GM18868 (cell line): ENCODE data around the gene GATAD2B.
A peak's percentile ranks its signal among the peaks of the same experiment; 100 is the strongest.
"Not testable (repeated sequence)": the region's sequence is repeated elsewhere in the genome, so short reads cannot be mapped to it uniquely, and the experiment has no call there.

ENCODE experiments used
- ATAC-seq: cut with Tn5 transposase; IDR thresholded peaks from one replicate; pipeline ENCODE4 v1.9.1; 2021; ENCODE audit warnings: mild to moderate bottlenecking, moderate library complexity; ENCODE audit not compliant: unreplicated experiment

The GATAD2B gene

DNA sequence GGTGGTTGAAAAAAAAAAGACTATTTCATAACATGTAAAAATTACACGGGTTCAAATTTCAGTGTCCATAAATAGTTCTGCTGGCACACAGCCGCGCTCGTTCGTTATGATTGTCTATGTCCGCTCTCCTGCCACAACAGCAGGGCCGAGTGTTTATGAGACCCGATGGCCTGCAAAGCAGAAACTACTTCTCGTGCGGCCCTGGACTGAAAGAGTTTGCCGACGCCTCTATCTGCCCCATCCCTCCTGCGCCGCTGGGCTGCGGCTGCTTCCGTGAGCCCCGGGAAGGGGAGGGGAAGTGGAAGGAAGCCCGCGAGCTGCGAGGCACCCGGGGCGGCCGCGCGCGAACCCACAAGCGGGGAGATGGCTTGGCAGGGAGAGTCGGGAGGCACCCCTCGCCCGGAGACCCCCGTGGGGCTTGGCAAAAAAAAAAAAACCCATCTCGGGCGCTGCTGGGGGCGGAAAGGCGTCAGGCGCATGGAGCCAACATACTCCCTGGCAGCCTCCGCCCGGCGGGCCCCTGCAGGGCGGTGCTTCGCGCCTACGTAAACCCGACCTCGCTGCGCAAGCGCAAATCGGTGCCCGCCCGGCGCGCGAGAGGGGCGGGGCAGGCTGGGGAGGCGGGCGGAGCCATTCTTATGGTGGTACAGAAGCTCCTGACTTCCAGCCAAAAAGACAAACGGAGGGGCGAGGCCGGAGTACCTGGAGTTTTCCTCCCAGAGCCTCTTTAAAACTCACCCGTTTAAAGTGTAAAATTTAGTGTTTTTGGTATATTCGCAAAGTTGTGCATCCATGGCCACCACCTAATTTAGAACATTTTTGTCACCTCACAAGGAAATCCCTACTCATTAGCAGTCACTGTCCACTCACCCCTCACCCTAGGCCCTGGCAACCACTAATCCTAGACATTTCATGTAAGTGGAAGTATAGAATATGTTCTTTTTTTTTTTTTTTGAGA lies 139.3 kb downstream of the GATAD2B start:
- peak; percentile 91 for ATAC-seq

DNA sequence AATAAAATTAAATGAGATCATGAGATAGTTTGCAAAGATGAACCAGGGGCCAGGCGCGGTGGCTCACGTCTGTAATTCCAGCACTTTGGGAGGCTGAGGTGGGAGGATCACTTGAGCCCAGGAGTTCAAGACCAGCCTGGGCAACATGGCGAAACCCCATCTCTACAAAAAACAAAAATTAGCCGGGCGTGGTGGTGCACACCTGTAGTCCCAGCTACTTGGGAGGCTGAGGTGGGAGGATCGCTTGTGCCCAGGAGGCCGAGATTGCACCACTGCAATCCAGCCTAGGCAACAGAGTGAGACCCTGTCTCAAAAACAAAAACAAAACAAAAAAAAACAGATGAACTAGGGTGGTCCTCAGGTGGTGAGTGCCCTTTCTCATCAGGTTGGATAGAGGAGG lies 140.1 kb downstream of the GATAD2B start:
- ATAC-seq = not testable (repeated sequence)

DNA sequence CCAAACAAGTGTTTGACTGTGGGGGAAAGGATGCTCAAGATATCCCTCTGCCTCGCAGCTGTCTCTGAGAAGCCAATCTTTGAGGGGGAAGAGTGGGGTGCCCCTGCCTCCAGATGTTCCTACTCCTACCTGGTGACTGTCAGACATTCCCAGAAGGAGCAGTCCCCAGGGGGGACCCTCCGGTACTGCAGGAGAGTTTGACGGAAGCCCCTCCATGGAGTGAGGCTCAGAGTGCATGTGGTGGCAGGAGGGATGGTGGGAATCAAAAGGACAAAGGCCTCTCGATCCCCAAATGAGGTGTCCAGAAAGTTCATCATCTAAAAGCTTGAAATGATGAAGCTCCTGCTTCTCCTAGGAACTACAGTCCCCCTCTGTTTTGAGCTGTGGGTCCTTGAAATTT lies 142.2 kb downstream of the GATAD2B start:
- ATAC-seq = no peak

- no peak for ATAC-seq
Observed at GRCh38 chr1:153779781-153780541, 142.8 kb downstream of the GATAD2B start.

DNA sequence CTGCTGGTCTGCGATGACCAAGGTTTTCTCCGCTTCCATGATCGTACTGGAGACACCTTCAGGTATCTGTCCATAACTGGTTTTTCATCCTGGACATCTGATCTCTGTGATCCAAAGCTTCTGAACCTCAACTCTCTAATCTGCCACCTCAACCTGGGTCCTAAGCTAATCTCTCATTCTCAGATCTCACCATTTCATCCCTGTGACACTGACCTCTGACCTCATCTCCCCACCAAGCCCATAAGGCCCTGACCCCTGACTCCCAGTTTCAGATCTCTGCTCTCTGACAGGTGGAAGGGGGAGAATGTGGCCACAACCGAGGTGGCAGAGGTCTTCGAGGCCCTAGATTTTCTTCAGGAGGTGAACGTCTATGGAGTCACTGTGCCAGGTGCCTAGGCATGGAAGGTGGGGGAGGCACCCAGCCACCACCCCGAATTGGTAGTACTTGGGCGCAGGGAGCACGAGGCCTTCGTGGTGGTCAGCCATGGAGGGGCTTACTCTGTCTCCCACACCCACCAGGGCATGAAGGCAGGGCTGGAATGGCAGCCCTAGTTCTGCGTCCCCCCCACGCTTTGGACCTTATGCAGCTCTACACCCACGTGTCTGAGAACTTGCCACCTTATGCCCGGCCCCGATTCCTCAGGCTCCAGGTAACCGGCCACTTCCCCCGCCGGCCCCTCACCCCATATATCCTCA lies 143.8 kb downstream of the GATAD2B start:
- ATAC-seq = no peak

- ATAC-seq = no peak
Observed at GRCh38 chr1:153778051-153778823, 144.5 kb downstream of the GATAD2B start.

DNA sequence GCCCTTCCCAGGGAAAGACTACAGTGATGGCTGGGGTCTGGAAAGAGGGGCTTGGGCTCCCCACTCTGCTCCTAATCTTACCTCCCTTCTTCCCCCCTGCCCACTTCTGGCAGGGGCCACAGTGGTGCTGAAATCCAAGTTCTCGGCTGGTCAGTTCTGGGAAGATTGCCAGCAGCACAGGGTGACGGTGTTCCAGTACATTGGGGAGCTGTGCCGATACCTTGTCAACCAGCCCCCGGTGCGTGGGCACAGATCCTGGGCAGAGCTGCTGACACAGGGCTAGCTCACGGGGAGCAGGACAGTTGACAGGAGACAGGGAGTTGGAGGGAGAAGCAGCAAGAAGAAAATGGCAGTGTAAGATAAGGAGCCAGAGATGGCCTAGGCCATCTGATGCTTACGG lies 145.1 kb downstream of the GATAD2B start:
- no peak for ATAC-seq

DNA sequence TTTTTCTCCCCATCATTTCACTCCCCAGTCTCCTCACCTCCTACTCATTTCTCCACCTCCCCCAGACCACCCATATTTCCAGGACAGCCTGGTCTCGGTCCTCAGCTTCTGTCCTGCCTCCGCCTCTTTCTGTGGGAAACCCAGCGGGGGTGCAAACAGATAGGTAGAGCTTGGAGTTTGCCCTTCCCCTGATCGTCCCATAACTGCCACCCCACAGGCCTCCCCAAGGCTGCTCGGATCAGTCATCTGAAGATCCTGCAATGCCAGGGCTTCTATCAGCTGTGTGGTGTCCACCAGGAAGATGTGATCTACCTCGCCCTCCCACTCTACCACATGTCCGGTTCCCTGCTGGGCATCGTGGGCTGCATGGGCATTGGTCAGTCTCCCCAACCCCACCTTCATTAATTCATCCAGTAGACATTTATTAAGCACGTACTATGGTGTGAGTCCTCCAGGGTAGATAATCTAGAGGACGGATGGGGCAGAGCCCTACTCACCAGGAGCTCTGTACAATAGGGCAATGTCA lies 145.9 kb downstream of the GATAD2B start:
- no peak for ATAC-seq

DNA sequence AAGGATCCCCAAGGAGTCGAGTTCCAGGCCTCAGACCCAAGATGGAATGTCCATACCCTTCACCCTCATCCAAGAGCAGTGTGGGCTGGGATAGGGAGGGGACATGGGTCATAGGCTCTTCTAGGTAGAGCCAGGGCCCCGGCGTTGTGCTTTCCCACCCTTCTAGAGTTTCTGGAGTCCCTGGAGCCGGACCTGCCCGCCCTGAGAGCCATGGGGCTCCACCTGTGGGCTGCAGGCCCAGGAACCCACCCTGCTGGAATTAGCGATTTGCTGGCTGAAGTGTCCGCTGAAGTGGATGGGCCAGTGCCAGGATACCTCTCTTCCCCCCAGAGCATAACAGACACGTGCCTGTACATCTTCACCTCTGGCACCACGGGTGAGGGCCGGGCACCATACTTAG lies 146.4 kb downstream of the GATAD2B start:
- no peak for ATAC-seq

- peak; percentile 68 for ATAC-seq
Observed at GRCh38 chr1:153775458-153776327, 147.1 kb downstream of the GATAD2B start.

- ATAC-seq = peak; percentile 26
Observed at GRCh38 chr1:153774780-153775457, 147.9 kb downstream of the GATAD2B start, which contains the start of gene SLC27A3. Gene SLC27A3, plus strand, starts transcription at chr1:153775407. Its CDS starts 91 bp downstream, at chr1:153775498.

- ATAC-seq = no peak
Observed at GRCh38 chr1:153774026-153774595, 148.7 kb downstream of the GATAD2B start.

- ATAC-seq = no peak
Observed at GRCh38 chr1:153773096-153773921, 149.5 kb downstream of the GATAD2B start.

DNA sequence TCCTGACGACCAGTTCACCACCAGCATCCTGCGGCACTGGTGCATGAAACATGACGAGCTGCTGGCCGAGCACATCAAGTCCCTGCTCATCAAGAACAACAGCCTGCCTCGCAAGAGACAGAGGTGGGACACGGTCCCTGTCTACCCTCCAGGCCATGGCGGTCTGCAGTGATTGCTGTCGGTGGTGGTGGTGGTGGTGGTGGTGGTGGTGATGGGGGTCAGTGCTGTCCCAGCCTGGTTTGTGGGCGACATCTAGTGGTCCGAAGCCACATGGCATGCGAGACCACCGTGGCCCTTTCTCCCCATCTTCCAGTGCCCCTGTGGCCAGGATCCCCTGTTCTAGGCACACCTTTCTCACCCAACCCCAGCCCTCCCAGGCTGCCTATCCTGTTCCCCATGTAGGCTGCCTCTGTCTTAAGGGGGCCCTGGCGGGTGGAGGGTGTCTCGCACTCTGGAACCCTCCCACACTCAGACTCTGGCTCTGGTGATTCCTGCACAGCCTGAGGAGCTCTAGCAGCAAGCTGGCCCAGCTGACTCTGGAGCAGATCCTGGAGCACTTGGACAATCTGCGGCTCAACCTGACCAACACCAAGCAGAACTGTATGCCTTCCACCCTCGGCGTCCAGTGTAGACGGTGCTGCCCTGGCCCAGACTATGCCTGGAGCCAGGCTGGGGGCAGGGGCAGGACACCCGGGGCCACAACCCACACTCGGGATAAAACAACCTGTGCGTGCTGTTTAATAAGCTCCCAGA lies 150.8 kb downstream of the GATAD2B start:
- ATAC-seq = no peak

DNA sequence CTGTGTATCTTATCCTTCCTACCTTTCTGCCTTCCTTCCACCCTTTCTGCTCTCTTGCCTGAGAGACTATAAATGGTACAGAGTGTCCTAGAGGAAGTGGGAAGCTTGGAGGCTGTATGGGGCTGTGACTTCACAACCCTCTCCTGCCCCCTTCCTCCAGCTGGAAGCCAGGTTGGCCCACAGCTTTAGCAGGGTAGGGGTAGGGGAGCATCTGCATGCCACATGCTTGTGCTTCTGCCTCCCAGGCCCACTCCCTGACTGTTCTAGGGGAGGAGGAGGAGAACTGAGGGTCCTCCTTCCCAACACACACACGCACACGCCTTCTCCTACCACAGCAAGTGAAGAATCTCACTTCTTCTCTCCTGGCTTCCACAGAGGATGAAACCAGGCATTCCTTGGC lies 151.5 kb downstream of the GATAD2B start:
- no peak for ATAC-seq

GRCh38 chr1:153770797-153771196 lies 152.0 kb downstream of the GATAD2B start:
- ATAC-seq = no peak

- no peak for ATAC-seq
Observed at GRCh38 chr1:153769221-153769620, 153.6 kb downstream of the GATAD2B start.
